SK-N-SH treated with all-trans-retinoic acid at 6 μM for 48 hours (cell line): ENCODE data around the gene ADAMTSL1.

Source experiments
- ATAC-seq: fragments of 200-7000 bp; cut with Tn5 transposase; 3 replicates; pipeline ENCODE4 v1.9.1; 2020; ENCODE audit warnings: mild to moderate bottlenecking, moderate library complexity
- BACH2 ChIP-seq: fragments of 250-450 bp; sonication (Bioruptor Pico); IDR thresholded peaks from 2 replicates; pipeline ENCODE4 v1.9.0; 2021; ENCODE audit warnings: mild to moderate bottlenecking, borderline replicate concordance
- CREB5 ChIP-seq: fragments of 250-450 bp; sonication (Bioruptor Pico); IDR thresholded peaks from 2 replicates; pipeline ENCODE4 v1.5.1; 2020; ENCODE audit warnings: low read depth, mild to moderate bottlenecking, moderate library complexity
- CSDC2 ChIP-seq: fragments of 250-450 bp; sonication (Bioruptor Pico); IDR thresholded peaks from 2 replicates; pipeline ENCODE4 v1.5.0; 2020; ENCODE audit warnings: mild to moderate bottlenecking, moderate library complexity
- ESRRG ChIP-seq: fragments of 250-450 bp; sonication (Bioruptor Pico); IDR thresholded peaks from 2 replicates; pipeline ENCODE4 v1.6.1; 2021; ENCODE audit warnings: mild to moderate bottlenecking
- GLIS3 ChIP-seq: fragments of 250-450 bp; sonication (Bioruptor Pico); IDR thresholded peaks from 2 replicates; pipeline ENCODE4 v1.5.0; 2020; ENCODE audit warnings: mild to moderate bottlenecking, moderate library complexity
- ISL1 ChIP-seq: fragments of 250-450 bp; sonication (Bioruptor Pico); IDR thresholded peaks from 2 replicates; pipeline ENCODE4 v2.1.2; 2022; ENCODE audit warnings: mild to moderate bottlenecking, moderate library complexity
- OSR1 ChIP-seq: fragments of 250-450 bp; sonication (Bioruptor Pico); IDR thresholded peaks from 2 replicates; pipeline ENCODE4 v1.8.0; 2022; ENCODE audit warnings: moderate library complexity, mild to moderate bottlenecking, inconsistent platforms
- PPARA ChIP-seq: fragments of 250-450 bp; sonication (Bioruptor Pico); IDR thresholded peaks from 2 replicates; pipeline ENCODE4 v1.5.0; 2020; ENCODE audit warnings: mild to moderate bottlenecking, borderline replicate concordance
- RARB ChIP-seq: fragments of 250-450 bp; sonication (Bioruptor Pico); IDR thresholded peaks from 2 replicates; pipeline ENCODE4 v1.8.0; 2021; ENCODE audit warnings: mild to moderate bottlenecking, moderate library complexity
- SNAI2 ChIP-seq: fragments of 250-450 bp; sonication (Bioruptor Pico); IDR thresholded peaks from 2 replicates; pipeline ENCODE4 v1.5.0; 2020; ENCODE audit warnings: mild to moderate bottlenecking, moderate library complexity
- TCF4 ChIP-seq: fragments of 250-450 bp; sonication (Bioruptor Pico); IDR thresholded peaks from 2 replicates; pipeline ENCODE4 v1.8.0; 2021; ENCODE audit warnings: mild to moderate bottlenecking, moderate library complexity, borderline replicate concordance
- TOX ChIP-seq: fragments of 250-450 bp; sonication (Bioruptor Pico); IDR thresholded peaks from 2 replicates; pipeline ENCODE4 v1.8.0; 2021; ENCODE audit warnings: mild to moderate bottlenecking, moderate library complexity, borderline replicate concordance
- ZC3H10 ChIP-seq: fragments of 250-450 bp; sonication (Bioruptor Pico); IDR thresholded peaks from 2 replicates; pipeline ENCODE4 v1.5.1; 2021; ENCODE audit warnings: mild to moderate bottlenecking, moderate library complexity
- ZFP3 ChIP-seq: fragments of 250-450 bp; sonication (Bioruptor Pico); IDR thresholded peaks from 2 replicates; pipeline ENCODE4 v1.5.0; 2020; ENCODE audit warnings: mild to moderate bottlenecking, moderate library complexity
- ZFP30 ChIP-seq: fragments of 450-650 bp; formaldehyde crosslinking; IDR thresholded peaks from 2 replicates; pipeline ENCODE4 v1.5.0; 2022; ENCODE audit warnings: mild to moderate bottlenecking, moderate library complexity
- ZNF565 ChIP-seq: fragments of 450-650 bp; formaldehyde crosslinking; conservative IDR thresholded peaks from 2 replicates; pipeline ENCODE4 v1.5.0; 2020; ENCODE audit warnings: low read depth, mild to moderate bottlenecking, moderate library complexity
- ZNF8 ChIP-seq: fragments of 450-650 bp; formaldehyde crosslinking; IDR thresholded peaks from 2 replicates; pipeline ENCODE4 v1.5.0; 2020; ENCODE audit warnings: mild to moderate bottlenecking, moderate library complexity
- TF ChIP-seq, protein P1 (sequence below): fragments of 250-450 bp; sonication (Bioruptor Pico); IDR thresholded peaks from 2 replicates; pipeline ENCODE4 v1.8.0; 2020; ENCODE audit warnings: mild to moderate bottlenecking, moderate library complexity, borderline replicate concordance
- TF ChIP-seq, protein P2 (sequence below): fragments of 250-450 bp; sonication (Bioruptor Pico); IDR thresholded peaks from 2 replicates; pipeline ENCODE4 v1.5.1; 2021; ENCODE audit warnings: mild to moderate bottlenecking, moderate library complexity
- TF ChIP-seq, protein P3 (sequence below): fragments of 250-450 bp; sonication (Bioruptor Pico); IDR thresholded peaks from 2 replicates; pipeline ENCODE4 v1.5.0; 2020; ENCODE audit warnings: mild to moderate bottlenecking, moderate library complexity

Gene ADAMTSL1

DNA sequence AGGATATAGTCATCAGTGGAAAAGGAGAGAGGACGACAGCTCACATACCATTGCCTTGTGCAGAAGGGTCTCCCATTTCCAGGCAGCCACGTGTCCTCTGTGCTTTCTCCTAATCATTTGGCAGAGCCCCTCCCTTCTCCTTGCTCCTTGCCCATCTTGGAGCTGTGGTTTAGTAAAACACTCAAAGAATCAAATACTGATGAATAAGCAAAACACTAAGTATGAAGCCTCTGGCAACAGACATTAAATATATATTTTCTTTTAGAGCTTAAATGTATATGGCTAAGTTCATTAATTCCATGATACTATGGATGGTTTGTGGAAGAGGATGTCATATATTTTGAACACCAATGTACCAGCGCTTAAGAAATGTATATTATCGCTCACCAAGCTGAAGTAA is 280.6 kb downstream of the ADAMTSL1 start:
- ATAC-seq = no peak
- TF ChIP-seq, protein P1, sequence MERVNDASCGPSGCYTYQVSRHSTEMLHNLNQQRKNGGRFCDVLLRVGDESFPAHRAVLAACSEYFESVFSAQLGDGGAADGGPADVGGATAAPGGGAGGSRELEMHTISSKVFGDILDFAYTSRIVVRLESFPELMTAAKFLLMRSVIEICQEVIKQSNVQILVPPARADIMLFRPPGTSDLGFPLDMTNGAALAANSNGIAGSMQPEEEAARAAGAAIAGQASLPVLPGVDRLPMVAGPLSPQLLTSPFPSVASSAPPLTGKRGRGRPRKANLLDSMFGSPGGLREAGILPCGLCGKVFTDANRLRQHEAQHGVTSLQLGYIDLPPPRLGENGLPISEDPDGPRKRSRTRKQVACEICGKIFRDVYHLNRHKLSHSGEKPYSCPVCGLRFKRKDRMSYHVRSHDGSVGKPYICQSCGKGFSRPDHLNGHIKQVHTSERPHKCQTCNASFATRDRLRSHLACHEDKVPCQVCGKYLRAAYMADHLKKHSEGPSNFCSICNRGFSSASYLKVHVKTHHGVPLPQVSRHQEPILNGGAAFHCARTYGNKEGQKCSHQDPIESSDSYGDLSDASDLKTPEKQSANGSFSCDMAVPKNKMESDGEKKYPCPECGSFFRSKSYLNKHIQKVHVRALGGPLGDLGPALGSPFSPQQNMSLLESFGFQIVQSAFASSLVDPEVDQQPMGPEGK (CRISPR knock-in tag) = no peak
- TF ChIP-seq ESRRG (CRISPR knock-in tag) = no peak
- TF ChIP-seq, protein P2, sequence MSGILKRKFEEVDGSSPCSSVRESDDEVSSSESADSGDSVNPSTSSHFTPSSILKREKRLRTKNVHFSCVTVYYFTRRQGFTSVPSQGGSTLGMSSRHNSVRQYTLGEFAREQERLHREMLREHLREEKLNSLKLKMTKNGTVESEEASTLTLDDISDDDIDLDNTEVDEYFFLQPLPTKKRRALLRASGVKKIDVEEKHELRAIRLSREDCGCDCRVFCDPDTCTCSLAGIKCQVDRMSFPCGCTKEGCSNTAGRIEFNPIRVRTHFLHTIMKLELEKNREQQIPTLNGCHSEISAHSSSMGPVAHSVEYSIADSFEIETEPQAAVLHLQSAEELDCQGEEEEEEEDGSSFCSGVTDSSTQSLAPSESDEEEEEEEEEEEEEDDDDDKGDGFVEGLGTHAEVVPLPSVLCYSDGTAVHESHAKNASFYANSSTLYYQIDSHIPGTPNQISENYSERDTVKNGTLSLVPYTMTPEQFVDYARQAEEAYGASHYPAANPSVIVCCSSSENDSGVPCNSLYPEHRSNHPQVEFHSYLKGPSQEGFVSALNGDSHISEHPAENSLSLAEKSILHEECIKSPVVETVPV (CRISPR knock-in tag) = no peak
- TF ChIP-seq CSDC2 (CRISPR knock-in tag) = no peak
- TF ChIP-seq, protein P3, sequence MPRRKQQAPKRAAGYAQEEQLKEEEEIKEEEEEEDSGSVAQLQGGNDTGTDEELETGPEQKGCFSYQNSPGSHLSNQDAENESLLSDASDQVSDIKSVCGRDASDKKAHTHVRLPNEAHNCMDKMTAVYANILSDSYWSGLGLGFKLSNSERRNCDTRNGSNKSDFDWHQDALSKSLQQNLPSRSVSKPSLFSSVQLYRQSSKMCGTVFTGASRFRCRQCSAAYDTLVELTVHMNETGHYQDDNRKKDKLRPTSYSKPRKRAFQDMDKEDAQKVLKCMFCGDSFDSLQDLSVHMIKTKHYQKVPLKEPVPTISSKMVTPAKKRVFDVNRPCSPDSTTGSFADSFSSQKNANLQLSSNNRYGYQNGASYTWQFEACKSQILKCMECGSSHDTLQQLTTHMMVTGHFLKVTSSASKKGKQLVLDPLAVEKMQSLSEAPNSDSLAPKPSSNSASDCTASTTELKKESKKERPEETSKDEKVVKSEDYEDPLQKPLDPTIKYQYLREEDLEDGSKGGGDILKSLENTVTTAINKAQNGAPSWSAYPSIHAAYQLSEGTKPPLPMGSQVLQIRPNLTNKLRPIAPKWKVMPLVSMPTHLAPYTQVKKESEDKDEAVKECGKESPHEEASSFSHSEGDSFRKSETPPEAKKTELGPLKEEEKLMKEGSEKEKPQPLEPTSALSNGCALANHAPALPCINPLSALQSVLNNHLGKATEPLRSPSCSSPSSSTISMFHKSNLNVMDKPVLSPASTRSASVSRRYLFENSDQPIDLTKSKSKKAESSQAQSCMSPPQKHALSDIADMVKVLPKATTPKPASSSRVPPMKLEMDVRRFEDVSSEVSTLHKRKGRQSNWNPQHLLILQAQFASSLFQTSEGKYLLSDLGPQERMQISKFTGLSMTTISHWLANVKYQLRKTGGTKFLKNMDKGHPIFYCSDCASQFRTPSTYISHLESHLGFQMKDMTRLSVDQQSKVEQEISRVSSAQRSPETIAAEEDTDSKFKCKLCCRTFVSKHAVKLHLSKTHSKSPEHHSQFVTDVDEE (CRISPR knock-in tag) = no peak
- TF ChIP-seq ZFP30 (CRISPR knock-in tag) = no peak
- no peak for TF ChIP-seq SNAI2 (CRISPR knock-in tag)
- no peak for TF ChIP-seq ZNF565
- no peak for TF ChIP-seq RARB (CRISPR knock-in tag)
- TF ChIP-seq, all 23 proteins: peak for 0

- TF ChIP-seq ZNF8 (CRISPR knock-in tag) (no peak), ZC3H10 (no peak), BACH2 (CRISPR knock-in tag) (no peak), TOX (CRISPR knock-in tag) (no peak)
- TF ChIP-seq, protein P2 (CRISPR knock-in tag) = no peak
- TF ChIP-seq, all 23 proteins: peak for 0
- ATAC-seq = no peak
These were observed 281.3 kb downstream of the ADAMTSL1 start for GRCh38 chr9:18755263-18755662.

DNA sequence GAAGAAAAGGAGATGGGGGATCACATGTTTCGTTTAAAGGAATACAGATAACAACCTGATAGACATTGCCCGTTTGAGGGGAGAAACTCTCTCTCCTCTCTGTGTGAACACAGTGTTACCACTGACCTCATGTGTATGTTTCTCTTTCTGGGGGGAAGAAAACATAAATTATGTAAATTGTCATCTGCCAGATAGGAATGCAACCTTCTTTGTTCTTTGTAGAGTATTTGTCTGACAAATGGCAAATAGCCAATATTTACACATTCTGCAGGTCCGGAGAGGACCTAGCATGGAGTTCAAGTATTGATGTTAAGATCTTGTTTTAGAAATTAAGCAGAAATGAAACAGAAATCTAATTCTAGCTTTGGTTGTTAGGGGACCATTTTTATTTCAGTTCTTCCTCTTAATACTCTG is 282.8 kb downstream of the ADAMTSL1 start:
- no peak for ATAC-seq
- TF ChIP-seq ZFP3 (no peak), ZNF8 (CRISPR knock-in tag) (no peak), PPARA (CRISPR knock-in tag) (no peak), ISL1 (CRISPR knock-in tag) (no peak), GLIS3 (CRISPR knock-in tag) (no peak), BACH2 (CRISPR knock-in tag) (no peak), ZNF565 (no peak)
- TF ChIP-seq, protein P3 (CRISPR knock-in tag) = no peak

- TF ChIP-seq ISL1 (CRISPR knock-in tag) (no peak), TCF4 (CRISPR knock-in tag) (no peak), SNAI2 (CRISPR knock-in tag) (no peak), OSR1 (CRISPR knock-in tag) (no peak), CREB5 (CRISPR knock-in tag) (no peak), GLIS3 (CRISPR knock-in tag) (no peak)
- TF ChIP-seq, protein P3 (CRISPR knock-in tag) = no peak
- no peak for ATAC-seq
These were observed 285.9 kb downstream of the ADAMTSL1 start for GRCh38 chr9:18759827-18760226.
